Kidney epithelial cell (primary cell): ENCODE results near the gene FANCD2OS. TPM values are rescaled to one million over a fixed set of nuclear protein-coding genes. Genes with fewer than 3 reads are reported as not detected.
"Not testable (repeated sequence)": the region's sequence is repeated elsewhere in the genome, so short reads cannot be mapped to it uniquely, and the experiment has no call there.

Source experiments
- DNase-seq: peaks from one replicate; pipeline ENCODE4 v3.0.0-alpha.2; 2010; ENCODE audit warnings: low read depth
- H3K27me3 ChIP-seq: 2 replicates; pipeline ENCODE4 v1.6.0; 2011; ENCODE audit warnings: low read length; ENCODE audit not compliant: control insufficient read depth, insufficient read depth
- H3K36me3 ChIP-seq: 2 replicates; pipeline ENCODE4 v1.5.1; 2011; ENCODE audit warnings: low read length; ENCODE audit not compliant: control insufficient read depth, insufficient read depth
- H3K4me3 ChIP-seq: 2 replicates; pipeline ENCODE4 v1.5.1; 2011; ENCODE audit warnings: low read depth, mild to moderate bottlenecking, control low read depth, low read length
- CTCF ChIP-seq: IDR thresholded peaks from 2 replicates; pipeline ENCODE4 v1.5.1; 2011; ENCODE audit warnings: mild to moderate bottlenecking, moderate library complexity, low read length, control low read depth, inconsistent platforms; ENCODE audit not compliant: insufficient read depth, poor library complexity, severe bottlenecking
- total RNA-seq: library from RNA; depleted of rRNA; stranded (reverse); fragments of >200 nt; gene quantifications from 2 replicates; pipeline ENCODE4 v1.2.3, GENCODE V29; 2015

FANCD2OS gene
- total RNA-seq, 1 donor from 2014 or later, result not detected

GRCh38 chr3:10085738-10086137 is 22.3 kb downstream of the FANCD2OS start:
- TF ChIP-seq CTCF, result no peak
- H3K36me3 ChIP-seq, result no peaks in the 10 kb centered on the region
- H3K27me3 ChIP-seq, result no peaks in the 10 kb centered on the region
- no peak overlapping the region for H3K4me3 ChIP-seq
- peak; percentile 4 for DNase-seq

- Histone ChIP-seq H3K27me3 (no peaks in the 10 kb centered on the region), H3K36me3 (no peaks in the 10 kb centered on the region), H3K4me3 (no peak overlapping the region)
- no peak for TF ChIP-seq CTCF
- DNase-seq, result no peak
Observed at GRCh38 chr3:10081871-10082270, 26.2 kb downstream of the FANCD2OS start.

GRCh38 chr3:10074666-10075065 is 33.4 kb downstream of the FANCD2OS start:
- TF ChIP-seq CTCF, result no peak
- Histone ChIP-seq H3K4me3 (no peak overlapping the region), H3K27me3 (no peaks in the 10 kb centered on the region), H3K36me3 (no peaks in the 10 kb centered on the region)
- DNase-seq, result no peak

- H3K36me3 ChIP-seq, DNase-seq, H3K27me3 ChIP-seq, H3K4me3 ChIP-seq: not testable (repeated sequence)
Observed at GRCh38 chr3:10070077-10070476, 38.0 kb downstream of the FANCD2OS start.

- DNase-seq, result no peak
- no peaks in the 10 kb centered on the region for H3K27me3 ChIP-seq
- no peaks in the 10 kb centered on the region for H3K36me3 ChIP-seq
- TF ChIP-seq CTCF, result no peak
- H3K4me3 ChIP-seq, result no peak overlapping the region
Observed at GRCh38 chr3:10055097-10055496, 53.0 kb downstream of the FANCD2OS start.

Other genes with a start within 250 kb of the FANCD2OS start
- not detected in 2 replicates for gene CIDEC, start 228.0 kb downstream of the FANCD2OS start, total RNA-seq
- 38.7 and 56.0 TPM in 2 replicates for gene JAGN1, start 217.6 kb downstream of the FANCD2OS start, total RNA-seq
- gene IL17RE, start 205.4 kb downstream of the FANCD2OS start, total RNA-seq, result 2.8 and 3.6 TPM in 2 replicates
- 37.3 and 39.6 TPM in 2 replicates for gene IL17RC, start 191.2 kb downstream of the FANCD2OS start, total RNA-seq
- gene CRELD1, start 174.4 kb downstream of the FANCD2OS start, total RNA-seq, result 43.0 and 58.0 TPM in 2 replicates
- gene PRRT3, start 155.8 kb downstream of the FANCD2OS start, total RNA-seq, result 2.1 and 2.3 TPM in 2 replicates
- 58.1 and 63.4 TPM in 2 replicates for gene EMC3, start 121.4 kb downstream of the FANCD2OS start, total RNA-seq
- 16.6 and 18.6 TPM in 2 replicates for gene FANCD2, start 81.8 kb downstream of the FANCD2OS start, total RNA-seq
- gene BRK1, start 7.4 kb upstream of the FANCD2OS start, total RNA-seq, result 117 and 128 TPM in 2 replicates
- 60.8 and 69.7 TPM in 2 replicates for gene VHL, start 33.5 kb upstream of the FANCD2OS start, total RNA-seq
- 65.5 and 72.8 TPM in 2 replicates for gene IRAK2, start 56.7 kb upstream of the FANCD2OS start, total RNA-seq
- gene TATDN2, start 140.2 kb upstream of the FANCD2OS start, total RNA-seq, result 14.8 and 16.4 TPM in 2 replicates
- not detected in 2 replicates for gene GHRL, start 184.7 kb upstream of the FANCD2OS start, total RNA-seq
- gene SEC13, start 212.9 kb upstream of the FANCD2OS start, total RNA-seq, result 167 and 175 TPM in 2 replicates